ENCODE results near the gene C6orf89. TPM values are rescaled to one million over a fixed set of nuclear protein-coding genes. Genes with fewer than 3 reads are reported as not detected.

C6orf89 gene
- total RNA-seq, 2 experiments from 2014 or later: 47.5 to 58.1 TPM

GRCh38 chr6:36904851-36905393, 19.2 kb downstream of the C6orf89 start:
- Mint-ChIP-seq H3K27ac (no peak overlapping the region), H3K9me3 (no peaks in the 10 kb centered on the region), H3K4me3 (no peak overlapping the region), H3K27me3 (no peaks in the 10 kb centered on the region), H3K36me3 (ENCODE audit: low read depth) (peaks cover 61% of the 10 kb centered on the region), H3K4me1 (peaks cover 47% of the 10 kb centered on the region)
- DNase-seq: no peak
- CTCF ChIA-PET: interaction anchor here (1.3 to 3.7 kb wide), 2 partner anchors 9 to 113 kb away, joined by 8 to 13 read pairs; no protein-coding TSS in a partner anchor
- POLR2A ChIA-PET: no interaction called here

GRCh38 chr6:36906539-36907325, 21.0 kb downstream of the C6orf89 start:
- ChIA-PET CTCF (interaction anchor here (0.6 to 1.1 kb wide), 2 partner anchors 10 to 49 kb away, joined by 3 to 4 read pairs; no protein-coding TSS in a partner anchor), POLR2A (no interaction called here)
- Mint-ChIP-seq H3K4me1 (peaks cover 54% of the 10 kb centered on the region), H3K27me3 (no peaks in the 10 kb centered on the region), H3K9me3 (no peaks in the 10 kb centered on the region), H3K4me3 (no peak overlapping the region), H3K27ac (no peak overlapping the region), H3K36me3 (ENCODE audit: low read depth) (peaks cover 58% of the 10 kb centered on the region)
- DNase-seq: no peak

GRCh38 chr6:36907781-36908180, 22.0 kb downstream of the C6orf89 start:
- CTCF ChIA-PET: interaction anchor here (0.7 to 1.2 kb wide), 3 partner anchors 34 to 163 kb away, joined by 3 read pairs; partner anchors contain the start of gene PPIL1
- no peaks in the 10 kb centered on the region for H3K27me3 Mint-ChIP-seq
- peaks cover 64% of the 10 kb centered on the region for H3K4me1 Mint-ChIP-seq

GRCh38 chr6:36908747-36909146, 23.0 kb downstream of the C6orf89 start:
- no peak overlapping the region for H3K27ac Mint-ChIP-seq
- peaks cover 49% of the 10 kb centered on the region for H3K36me3 Mint-ChIP-seq (ENCODE audit: low read depth)
- POLR2A ChIA-PET: no interaction called here
- H3K4me1 Mint-ChIP-seq: peaks cover 68% of the 10 kb centered on the region
- CTCF ChIA-PET: interaction anchor here (0.5 to 2.6 kb wide), 3 partner anchors 35 to 181 kb away, joined by 3 to 9 read pairs (median 4); partner anchors contain the start of gene PPIL1
- H3K9me3 Mint-ChIP-seq: no peaks in the 10 kb centered on the region
- no peaks in the 10 kb centered on the region for H3K27me3 Mint-ChIP-seq
- H3K4me3 Mint-ChIP-seq: no peak overlapping the region
- no peak for DNase-seq

More at GRCh38 chr6:36907781-36908180, 22.0 kb downstream of the C6orf89 start:
- no peak for DNase-seq
- H3K27ac Mint-ChIP-seq: peak overlapping the region; percentile 31
- H3K9me3 Mint-ChIP-seq: no peaks in the 10 kb centered on the region
- H3K36me3 Mint-ChIP-seq (ENCODE audit: low read depth): peaks cover 51% of the 10 kb centered on the region
- POLR2A ChIA-PET: no interaction called here
- no peak overlapping the region for H3K4me3 Mint-ChIP-seq

- Mint-ChIP-seq H3K27ac (peak overlapping the region; percentile 90), H3K4me1 (peaks cover 71% of the 10 kb centered on the region), H3K4me3 (peak overlapping the region; percentile 71), H3K27me3 (no peaks in the 10 kb centered on the region), H3K9me3 (no peaks in the 10 kb centered on the region), H3K36me3 (ENCODE audit: low read depth) (peaks cover 51% of the 10 kb centered on the region)
- DNase-seq: peak; percentile 47
- CTCF ChIA-PET: interaction anchor here (0.8 to 1.4 kb wide), 5 partner anchors 26 to 211 kb away, joined by 3 to 4 read pairs (median 3); partner anchors contain the start of gene C6orf89
- POLR2A ChIA-PET: interaction anchor here (1.0 kb wide), 1 partner anchor 9 kb away, joined by 3 read pairs; no protein-coding TSS in a partner anchor
Measured at GRCh38 chr6:36912030-36912454, 26.3 kb downstream of the C6orf89 start.

- DNase-seq: peak; percentile 84
- peaks cover 53% of the 10 kb centered on the region for H3K36me3 Mint-ChIP-seq (ENCODE audit: low read depth)
- H3K4me1 Mint-ChIP-seq: peaks cover 66% of the 10 kb centered on the region
- peak overlapping the region; percentile 71 for H3K4me3 Mint-ChIP-seq
- POLR2A ChIA-PET: interaction anchor here (0.6 to 1.0 kb wide), 2 partner anchors 10 to 39 kb away, joined by 3 read pairs; no protein-coding TSS in a partner anchor
- H3K9me3 Mint-ChIP-seq: no peaks in the 10 kb centered on the region
- H3K27ac Mint-ChIP-seq: peak overlapping the region; percentile 90
- H3K27me3 Mint-ChIP-seq: no peaks in the 10 kb centered on the region
- CTCF ChIA-PET: interaction anchor here (0.8 to 1.5 kb wide), 8 partner anchors 14 to 212 kb away, joined by 3 to 5 read pairs (median 3); partner anchors contain the start of gene C6orf89
Measured at GRCh38 chr6:36912586-36912985, 26.8 kb downstream of the C6orf89 start.

GRCh38 chr6:36913082-36913481, 27.3 kb downstream of the C6orf89 start:
- peak overlapping the region; percentile 71 for H3K4me3 Mint-ChIP-seq
- POLR2A ChIA-PET: interaction anchor here (0.6 kb wide), 1 partner anchor 40 kb away, joined by 3 read pairs; no protein-coding TSS in a partner anchor
- H3K4me1 Mint-ChIP-seq: peaks cover 61% of the 10 kb centered on the region
- H3K9me3 Mint-ChIP-seq: no peaks in the 10 kb centered on the region
- no peaks in the 10 kb centered on the region for H3K27me3 Mint-ChIP-seq
- CTCF ChIA-PET: interaction anchor here (0.9 to 1.9 kb wide), 9 partner anchors 8 to 155 kb away, joined by 3 to 8 read pairs (median 3); partner anchors contain the start of gene C6orf89
- H3K36me3 Mint-ChIP-seq (ENCODE audit: low read depth): peaks cover 51% of the 10 kb centered on the region
- H3K27ac Mint-ChIP-seq: peak overlapping the region; percentile 90
- no peak for DNase-seq

- ChIA-PET POLR2A (interaction anchor here (0.6 kb wide), 2 partner anchors 36 to 76 kb away, joined by 3 to 4 read pairs; no protein-coding TSS in a partner anchor), CTCF (interaction anchor here (0.5 to 2.0 kb wide), 17 partner anchors 9 to 344 kb away, joined by 3 to 8 read pairs (median 3); partner anchors contain the start of gene C6orf89)
- Mint-ChIP-seq H3K4me3 (peak overlapping the region; percentile 6), H3K27ac (peak overlapping the region; percentile 90), H3K36me3 (ENCODE audit: low read depth) (peaks cover 53% of the 10 kb centered on the region), H3K4me1 (peaks cover 60% of the 10 kb centered on the region), H3K9me3 (no peaks in the 10 kb centered on the region), H3K27me3 (no peaks in the 10 kb centered on the region)
- DNase-seq: peak; percentile 44
Measured at GRCh38 chr6:36914227-36914794, 28.6 kb downstream of the C6orf89 start.

- Mint-ChIP-seq H3K36me3 (ENCODE audit: low read depth) (peaks cover 56% of the 10 kb centered on the region), H3K4me3 (no peak overlapping the region), H3K4me1 (peaks cover 60% of the 10 kb centered on the region), H3K9me3 (no peaks in the 10 kb centered on the region), H3K27ac (peak overlapping the region; percentile 17), H3K27me3 (no peaks in the 10 kb centered on the region)
- CTCF ChIA-PET: interaction anchor here (1.1 to 2.0 kb wide), 4 partner anchors 11 to 102 kb away, joined by 3 to 6 read pairs (median 4); partner anchors contain the start of gene PPIL1
- DNase-seq: no peak
- POLR2A ChIA-PET: no interaction called here
Measured at GRCh38 chr6:36915599-36915998, 29.8 kb downstream of the C6orf89 start.

- Mint-ChIP-seq H3K27me3 (no peaks in the 10 kb centered on the region), H3K4me3 (no peak overlapping the region), H3K36me3 (ENCODE audit: low read depth) (peaks cover 58% of the 10 kb centered on the region), H3K4me1 (peaks cover 56% of the 10 kb centered on the region), H3K27ac (no peak overlapping the region), H3K9me3 (no peaks in the 10 kb centered on the region)
- ChIA-PET CTCF (interaction anchor here (1.5 to 2.0 kb wide), 2 partner anchors 10 to 42 kb away, joined by 3 to 6 read pairs; partner anchors contain the start of gene PPIL1), POLR2A (no interaction called here)
- DNase-seq: no peak
Measured at GRCh38 chr6:36916126-36916525, 30.4 kb downstream of the C6orf89 start.

GRCh38 chr6:36917541-36918193, 31.9 kb downstream of the C6orf89 start:
- Mint-ChIP-seq H3K27ac (no peak overlapping the region), H3K9me3 (no peaks in the 10 kb centered on the region), H3K36me3 (ENCODE audit: low read depth) (peaks cover 61% of the 10 kb centered on the region), H3K27me3 (no peaks in the 10 kb centered on the region), H3K4me1 (peaks cover 45% of the 10 kb centered on the region), H3K4me3 (no peak overlapping the region)
- DNase-seq: no peak
- POLR2A ChIA-PET: no interaction called here
- CTCF ChIA-PET: no interaction called here

GRCh38 chr6:36920049-36920448, 34.3 kb downstream of the C6orf89 start:
- Mint-ChIP-seq H3K9me3 (no peaks in the 10 kb centered on the region), H3K4me3 (no peak overlapping the region), H3K36me3 (ENCODE audit: low read depth) (peaks cover 58% of the 10 kb centered on the region), H3K27ac (no peak overlapping the region), H3K27me3 (no peaks in the 10 kb centered on the region), H3K4me1 (peaks cover 44% of the 10 kb centered on the region)
- CTCF ChIA-PET: no interaction called here
- POLR2A ChIA-PET: no interaction called here
- no peak for DNase-seq

Data from activated CD4-positive, alpha-beta T cell treated with anti-CD3 and anti-CD28 coated beads, Interleukin-2, amount 10 ng/mL, durations not matched to agents 7 days and 5 days (primary cell).